ENCODE results near the gene MRPS30. TPM values are rescaled to one million over a fixed set of nuclear protein-coding genes. Genes with fewer than 3 reads are reported as not detected.

MRPS30 gene
- total and polyA plus RNA-seq, 2 of the 4 experiments (the other 2 are of a cell fraction) = 18.3 to 51.4 TPM

GRCh38 chr5:44795496-44795895 lies 13.3 kb upstream of the MRPS30 start:
- H3K18ac ChIP-seq (ENCODE audit: low read depth, low read length) = no peak overlapping the region
- H3K79me1 ChIP-seq (ENCODE audit: low read depth in 1 of 2, low read length in 2 of 2) = no peaks in the 10 kb centered on the region
- H3K27me3 ChIP-seq (ENCODE audit: control insufficient read depth, insufficient read depth, low read length) = no peaks in the 10 kb centered on the region
- dilution Hi-C loops (cut with HindIII; ENCODE audit: low sequenced_read_pairs, unreplicated experiment) = no loop called here
- no peak overlapping the region for H3K4ac ChIP-seq (ENCODE audit: low read depth, low read length)
- H2AK5ac ChIP-seq (ENCODE audit: low read depth, low read length) = no peak overlapping the region
- no peaks in the 10 kb centered on the region for H3K9me1 ChIP-seq (ENCODE audit: insufficient read depth, low read length)
- no peaks in the 10 kb centered on the region for H3K36me3 ChIP-seq (ENCODE audit: control insufficient read depth, insufficient read depth, low read length)
- no peak overlapping the region for H3K56ac ChIP-seq (ENCODE audit: extremely low read depth, insufficient read depth, low read length)
- intact Hi-C loops (cut with micrococcal nuclease) = no loop called here
- no peak overlapping the region for H4K5ac ChIP-seq (ENCODE audit: low read depth, low read length)
- no peaks in the 10 kb centered on the region; the same call in 1 of the 2 replicates for H3K9me3 ChIP-seq (ENCODE audit: control insufficient read depth, insufficient read depth, low read length)
- H2BK5ac ChIP-seq (ENCODE audit: low read depth, low read length, poor library complexity, severe bottlenecking) = no peak overlapping the region
- no peak overlapping the region for H4K8ac ChIP-seq (ENCODE audit: low read depth in 2 of 2, low read length in 2 of 2)
- H3K4me3 ChIP-seq (ENCODE audit: insufficient read depth, low read depth, low read length) = no peak overlapping the region
- ChIA-PET POLR2A (ENCODE audit: unreplicated experiment) (no interaction called here), CTCF (no interaction called here)
- no peak overlapping the region for H2AFZ ChIP-seq (replicated peaks; ENCODE audit: low read length, poor library complexity)
- in situ Hi-C loops (cut with MboI; ENCODE audit: low sequenced_read_pairs) = loop anchor here (25.0 kb wide), 1 partner anchor 1058 kb away; no protein-coding TSS in a partner anchor
- H3K23ac ChIP-seq (ENCODE audit: low read depth, low read length) = no peak overlapping the region
- no peak for TF ChIP-seq SMC3 (IDR thresholded peaks at IDR 0.05; ENCODE audit: low read depth, low read length)
- H4K91ac ChIP-seq (ENCODE audit: insufficient read depth, low read depth, low read length) = no peak overlapping the region
- H3K14ac ChIP-seq (replicated peaks; ENCODE audit: low read depth, low read length) = no peak overlapping the region
- H2BK15ac ChIP-seq (ENCODE audit: low read depth, low read length) = no peak overlapping the region
- no TSS peak for BruUV-seq (replicated peaks)
- DNase-seq (no peak), ATAC-seq (ENCODE audit: low read depth) (no peak)
- H2BK20ac ChIP-seq (ENCODE audit: low read depth, low read length) = no peak overlapping the region
- no peak overlapping the region for H2AK9ac ChIP-seq (replicated peaks; ENCODE audit: low read depth, low read length, poor library complexity)
- H3K9ac ChIP-seq (ENCODE audit: low read depth, low read length) = no peak overlapping the region
- no peak overlapping the region for H2BK120ac ChIP-seq (ENCODE audit: low read depth, low read length)
- no peaks in the 10 kb centered on the region for H4K20me1 ChIP-seq (ENCODE audit: insufficient read depth, low read length)
- H3K4me2 ChIP-seq (ENCODE audit: low read depth, low read length) = no peak overlapping the region
- no peaks in the 10 kb centered on the region for H3K4me1 ChIP-seq (ENCODE audit: control insufficient read depth, insufficient read depth, low read length)
- no CpG with 5 or more reads among the region's 4 CpGs for WGBS, 2 experiments (ENCODE audit: extremely low coverage in 2 of 2, insufficient read length in 1 of 2)
- no peak overlapping the region for H3K27ac ChIP-seq (ENCODE audit: insufficient read depth, low read length)

Data from IMR-90 (cell line).